Measurements from ENCODE around the gene COL4A1. TPM values are rescaled to one million over a fixed set of nuclear protein-coding genes. Genes with fewer than 3 reads are reported as not detected.

The COL4A1 gene
- total RNA-seq, 1 donor from 2014 or later, result 105 TPM

DNA sequence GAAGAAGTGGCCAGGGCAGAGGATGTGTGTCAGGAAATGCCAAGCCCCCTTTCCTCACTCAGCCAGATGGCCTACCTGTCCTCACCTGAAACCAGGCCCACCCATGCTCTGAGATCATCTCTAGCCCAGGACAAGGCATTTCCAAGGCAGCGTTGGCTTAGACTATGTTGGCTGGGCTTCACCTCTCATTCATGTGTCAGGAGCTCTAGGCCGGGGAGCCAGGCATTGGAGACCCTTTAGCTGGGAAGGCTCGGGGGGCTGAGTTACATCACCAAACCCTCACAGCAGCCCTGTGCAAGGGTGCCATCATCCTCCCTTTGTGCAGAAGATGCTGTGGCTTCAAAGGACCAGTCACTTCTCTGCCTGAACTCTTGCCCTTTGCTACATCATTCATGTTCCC lies 40.1 kb upstream of the COL4A1 start:
- Histone ChIP-seq H3K27me3 (no peaks in the 10 kb centered on the region), H3K4me1 (peaks cover 7% of the 10 kb centered on the region), H3K9ac (no peak overlapping the region), H3K79me2 (ENCODE audit: low read depth) (peaks cover 49% of the 10 kb centered on the region), H3F3A (ENCODE audit: low read depth) (no peaks in the 10 kb centered on the region), H2AFZ (replicated peaks) (no peak overlapping the region), H3K4me2 (no peak overlapping the region), H3K27ac (no peak overlapping the region), H3K36me3 (no peaks in the 10 kb centered on the region), H4K20me1 (ENCODE audit: low read depth) (peaks cover 57% of the 10 kb centered on the region), H3K9me3 (ENCODE audit: low read depth) (no peaks in the 10 kb centered on the region), H3K4me3 (no peak overlapping the region)
- Mint-ChIP-seq H3K27me3 (ENCODE audit: insufficient read depth, low read depth) (peaks cover 3% of the 10 kb centered on the region), H3K27ac (no peak overlapping the region), H3K4me1 (peaks cover 23% of the 10 kb centered on the region), H3K9me3 (peaks cover 6% of the 10 kb centered on the region), H3K36me3 (peaks cover 25% of the 10 kb centered on the region), H3K4me3 (no peak overlapping the region)
- no peak for DNase-seq (ENCODE audit: low spot score)
- TF ChIP-seq, protein P1, sequence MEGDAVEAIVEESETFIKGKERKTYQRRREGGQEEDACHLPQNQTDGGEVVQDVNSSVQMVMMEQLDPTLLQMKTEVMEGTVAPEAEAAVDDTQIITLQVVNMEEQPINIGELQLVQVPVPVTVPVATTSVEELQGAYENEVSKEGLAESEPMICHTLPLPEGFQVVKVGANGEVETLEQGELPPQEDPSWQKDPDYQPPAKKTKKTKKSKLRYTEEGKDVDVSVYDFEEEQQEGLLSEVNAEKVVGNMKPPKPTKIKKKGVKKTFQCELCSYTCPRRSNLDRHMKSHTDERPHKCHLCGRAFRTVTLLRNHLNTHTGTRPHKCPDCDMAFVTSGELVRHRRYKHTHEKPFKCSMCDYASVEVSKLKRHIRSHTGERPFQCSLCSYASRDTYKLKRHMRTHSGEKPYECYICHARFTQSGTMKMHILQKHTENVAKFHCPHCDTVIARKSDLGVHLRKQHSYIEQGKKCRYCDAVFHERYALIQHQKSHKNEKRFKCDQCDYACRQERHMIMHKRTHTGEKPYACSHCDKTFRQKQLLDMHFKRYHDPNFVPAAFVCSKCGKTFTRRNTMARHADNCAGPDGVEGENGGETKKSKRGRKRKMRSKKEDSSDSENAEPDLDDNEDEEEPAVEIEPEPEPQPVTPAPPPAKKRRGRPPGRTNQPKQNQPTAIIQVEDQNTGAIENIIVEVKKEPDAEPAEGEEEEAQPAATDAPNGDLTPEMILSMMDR (IDR thresholded peaks at IDR 0.05), result no peak
- TF ChIP-seq EZH2phosphoT487 (IDR thresholded peaks at IDR 0.05) (no peak), EZH2 (IDR thresholded peaks at IDR 0.05) (no peak)

DNA sequence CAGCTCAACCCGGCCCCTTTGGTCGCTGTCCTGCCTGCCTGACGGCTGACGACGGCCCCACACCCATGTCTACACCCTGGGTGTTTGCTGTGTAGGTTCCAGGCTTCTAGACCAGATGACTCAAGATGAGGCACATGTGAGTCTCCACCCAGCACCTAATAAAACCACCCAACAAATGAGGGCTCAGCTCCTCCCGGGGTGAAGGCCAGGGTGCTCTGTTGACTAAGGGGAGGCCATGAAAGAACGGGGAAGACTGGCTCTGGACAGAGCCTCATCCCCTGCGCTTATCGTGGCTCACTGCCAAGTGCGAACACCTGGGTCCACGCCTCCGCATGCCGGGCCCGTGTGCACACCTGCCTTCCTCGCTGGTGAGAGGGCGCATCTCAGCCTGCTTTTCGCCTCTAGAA lies 39.7 kb upstream of the COL4A1 start:
- Mint-ChIP-seq H3K27me3 (ENCODE audit: insufficient read depth, low read depth) (peaks cover 3% of the 10 kb centered on the region), H3K27ac (no peak overlapping the region), H3K4me3 (no peak overlapping the region), H3K36me3 (peaks cover 26% of the 10 kb centered on the region), H3K4me1 (peaks cover 26% of the 10 kb centered on the region), H3K9me3 (peaks cover 8% of the 10 kb centered on the region)
- Histone ChIP-seq H3K9ac (no peak overlapping the region), H3K4me2 (no peak overlapping the region), H3K9me3 (ENCODE audit: low read depth) (no peaks in the 10 kb centered on the region), H4K20me1 (ENCODE audit: low read depth) (peaks cover 57% of the 10 kb centered on the region), H2AFZ (replicated peaks) (no peak overlapping the region), H3K4me1 (peaks cover 11% of the 10 kb centered on the region), H3K79me2 (ENCODE audit: low read depth) (peaks cover 52% of the 10 kb centered on the region), H3K27me3 (no peaks in the 10 kb centered on the region), H3F3A (ENCODE audit: low read depth) (no peaks in the 10 kb centered on the region), H3K36me3 (no peaks in the 10 kb centered on the region), H3K27ac (no peak overlapping the region), H3K4me3 (no peak overlapping the region)
- DNase-seq (ENCODE audit: low spot score), result no peak
- TF ChIP-seq, protein P1 (IDR thresholded peaks at IDR 0.05), result no peak
- TF ChIP-seq EZH2 (IDR thresholded peaks at IDR 0.05) (no peak), EZH2phosphoT487 (IDR thresholded peaks at IDR 0.05) (no peak)

DNA sequence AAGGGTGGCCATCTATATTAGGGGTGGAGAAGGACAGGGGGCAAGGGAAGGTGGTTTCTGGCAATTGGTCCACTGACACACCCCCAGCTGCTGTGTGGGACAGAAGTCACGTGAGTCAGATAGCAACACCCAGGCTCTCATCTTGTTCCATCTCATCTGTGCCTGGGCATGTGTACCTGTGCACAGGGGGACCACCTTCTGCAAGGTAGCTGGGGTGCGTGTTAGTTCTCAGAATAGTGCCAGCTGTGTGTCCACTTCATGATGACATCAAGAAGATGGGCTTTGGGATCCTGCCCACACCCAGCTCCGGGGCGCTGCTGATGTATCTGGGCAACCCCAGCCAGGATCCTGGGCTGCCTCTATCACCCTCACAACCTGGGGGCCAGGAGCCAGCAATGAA lies 38.7 kb upstream of the COL4A1 start:
- Histone ChIP-seq H3K27me3 (no peaks in the 10 kb centered on the region), H3K79me2 (ENCODE audit: low read depth) (peaks cover 50% of the 10 kb centered on the region), H2AFZ (replicated peaks) (no peak overlapping the region), H3K4me2 (no peak overlapping the region), H3K4me3 (no peak overlapping the region), H3K9ac (no peak overlapping the region), H3K27ac (no peak overlapping the region), H3K9me3 (ENCODE audit: low read depth) (no peaks in the 10 kb centered on the region), H3K36me3 (no peaks in the 10 kb centered on the region), H3K4me1 (peaks cover 19% of the 10 kb centered on the region), H4K20me1 (ENCODE audit: low read depth) (peaks cover 57% of the 10 kb centered on the region), H3F3A (ENCODE audit: low read depth) (no peaks in the 10 kb centered on the region)
- H3K27me3 Mint-ChIP-seq (ENCODE audit: insufficient read depth, low read depth), result peaks cover 2% of the 10 kb centered on the region
- TF ChIP-seq EZH2phosphoT487 (IDR thresholded peaks at IDR 0.05) (no peak), EZH2 (IDR thresholded peaks at IDR 0.05) (no peak)
- TF ChIP-seq, protein P1 (IDR thresholded peaks at IDR 0.05), result no peak
- peaks cover 8% of the 10 kb centered on the region for H3K9me3 Mint-ChIP-seq
- DNase-seq (ENCODE audit: low spot score), result no peak
- peaks cover 23% of the 10 kb centered on the region for H3K36me3 Mint-ChIP-seq
- H3K4me1 Mint-ChIP-seq, result peaks cover 24% of the 10 kb centered on the region
- H3K4me3 Mint-ChIP-seq, result no peak overlapping the region
- no peak overlapping the region for H3K27ac Mint-ChIP-seq

Measured in neural progenitor cell (in vitro differentiated cells).